GM19025 (cell line): ENCODE data around the gene FAM184B.

ENCODE experiments used
- ATAC-seq: cut with Tn5 transposase; IDR thresholded peaks from one replicate; pipeline ENCODE4 v1.9.1; 2021; ENCODE audit warnings: mild to moderate bottlenecking, low read depth, moderate library complexity; ENCODE audit not compliant: unreplicated experiment

FAM184B gene

DNA sequence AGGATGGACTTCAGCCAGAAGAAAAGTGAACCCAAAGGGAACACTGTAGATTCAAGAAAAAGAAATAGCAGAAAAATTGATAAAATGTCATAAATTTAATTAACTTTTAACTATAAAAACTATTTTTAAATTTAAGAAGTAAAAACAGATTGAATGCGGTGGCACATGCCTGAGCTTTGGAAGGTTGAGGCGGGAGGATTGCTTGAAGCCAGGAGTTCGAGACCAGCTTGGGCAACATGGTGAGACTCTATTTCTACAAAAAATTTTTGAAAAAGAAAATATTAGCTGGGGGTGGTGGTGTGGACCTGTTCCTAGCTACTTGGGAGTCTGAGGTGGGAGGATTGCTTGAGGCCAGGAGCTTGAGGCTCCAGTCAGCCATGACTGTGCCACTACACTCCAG, 3.0 kb downstream of the FAM184B start:
- no peak for ATAC-seq

DNA sequence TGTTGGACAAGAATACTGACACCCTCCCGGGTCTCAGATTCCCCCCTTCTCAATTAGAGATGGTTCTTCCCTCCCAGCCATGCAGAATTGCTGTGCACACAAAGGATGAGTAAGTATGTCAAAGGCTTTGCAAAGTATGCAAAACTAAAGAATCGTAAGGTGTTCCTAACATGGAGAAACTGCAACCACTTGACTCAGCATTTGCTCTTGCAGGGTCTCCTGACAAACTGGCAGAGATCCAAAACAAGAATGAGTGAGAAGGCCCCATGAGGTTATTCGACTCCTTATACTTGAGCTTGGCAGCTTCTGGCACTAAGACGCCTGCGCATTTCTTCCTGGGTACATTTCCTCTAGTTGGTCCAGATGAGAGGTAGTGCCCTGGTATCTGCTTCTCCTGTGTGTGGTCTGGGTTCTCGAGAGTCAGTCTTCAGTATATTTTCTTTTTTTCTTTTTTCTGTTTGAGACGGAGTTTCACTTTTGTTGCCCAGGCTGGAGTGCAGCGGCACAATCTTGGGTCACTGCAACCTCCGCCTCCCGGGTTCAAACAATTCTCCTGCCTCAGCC, 8.2 kb downstream of the FAM184B start:
- ATAC-seq, result no peak

DNA sequence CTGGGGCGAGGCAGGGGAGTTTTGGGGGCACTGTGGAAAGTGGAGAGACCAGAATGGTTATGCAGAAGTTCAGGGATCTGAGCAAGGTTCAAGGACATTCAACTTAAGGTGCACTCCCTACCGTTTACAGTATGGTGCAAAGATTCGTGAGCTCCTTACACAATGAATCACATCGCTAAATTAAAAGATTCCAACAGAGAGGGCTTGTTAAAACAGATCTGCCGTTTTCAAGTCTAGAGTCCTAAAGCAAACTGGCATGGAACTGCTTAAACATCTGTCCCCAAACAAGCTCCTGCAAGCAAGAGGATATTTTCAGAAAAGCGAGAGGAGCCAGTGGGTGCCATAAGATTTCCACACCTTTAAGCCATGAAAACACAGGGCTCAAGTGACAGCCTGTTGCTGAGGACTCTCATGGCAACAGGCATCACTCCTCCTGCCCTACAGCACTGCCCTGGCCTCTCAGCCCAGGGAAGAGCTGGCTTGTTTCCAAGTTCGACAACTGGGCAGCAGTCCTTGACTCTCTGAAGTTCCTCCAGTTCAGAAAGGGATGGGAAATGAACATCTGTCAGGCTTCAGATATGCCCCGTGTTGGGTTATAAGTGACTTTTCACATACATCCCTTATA, 10.0 kb downstream of the FAM184B start:
- ATAC-seq, result no peak

GRCh38 chr4:17770845-17771244, 10.6 kb downstream of the FAM184B start:
- no peak for ATAC-seq

DNA sequence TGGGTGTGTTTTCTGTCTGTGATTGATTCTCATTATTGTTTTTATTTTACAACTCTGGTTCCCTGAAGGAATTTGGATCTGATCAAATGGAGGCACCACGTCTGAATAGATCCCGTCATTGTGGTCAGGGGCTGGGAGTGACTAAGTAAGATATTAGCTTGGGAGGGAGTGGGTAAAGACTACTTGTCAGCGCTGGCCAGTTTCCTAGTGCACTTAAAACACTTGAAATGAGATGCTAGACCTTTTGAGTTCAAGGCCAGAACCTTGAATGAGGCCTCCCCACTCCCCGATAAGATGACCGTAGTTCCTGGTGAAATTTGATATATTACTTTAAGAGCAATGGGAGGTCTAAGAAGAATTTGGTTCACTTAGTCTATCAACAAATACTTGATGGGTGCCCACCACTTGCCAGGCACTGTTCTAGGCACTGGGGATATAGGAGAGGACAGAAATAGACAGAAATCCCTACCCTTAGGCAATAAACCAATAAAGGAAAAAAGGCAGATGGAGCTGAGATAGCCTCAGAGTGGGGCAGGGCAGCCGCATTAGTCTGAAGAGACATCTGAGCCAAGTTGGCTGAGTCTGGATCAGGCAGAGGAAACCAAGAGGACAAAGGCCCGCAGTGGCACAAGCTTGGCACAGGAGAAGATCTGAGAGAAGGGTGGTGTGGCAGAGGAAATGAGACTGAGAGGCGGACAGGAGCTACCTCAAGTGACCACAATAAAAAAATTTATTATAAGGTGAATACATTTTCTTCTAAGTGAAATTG, 11.8 kb downstream of the FAM184B start:
- ATAC-seq, result no peak

- no peak for ATAC-seq
These were observed 14.5 kb downstream of the FAM184B start for GRCh38 chr4:17766826-17767458.

GRCh38 chr4:17765514-17766286, 15.7 kb downstream of the FAM184B start:
- ATAC-seq, result no peak

DNA sequence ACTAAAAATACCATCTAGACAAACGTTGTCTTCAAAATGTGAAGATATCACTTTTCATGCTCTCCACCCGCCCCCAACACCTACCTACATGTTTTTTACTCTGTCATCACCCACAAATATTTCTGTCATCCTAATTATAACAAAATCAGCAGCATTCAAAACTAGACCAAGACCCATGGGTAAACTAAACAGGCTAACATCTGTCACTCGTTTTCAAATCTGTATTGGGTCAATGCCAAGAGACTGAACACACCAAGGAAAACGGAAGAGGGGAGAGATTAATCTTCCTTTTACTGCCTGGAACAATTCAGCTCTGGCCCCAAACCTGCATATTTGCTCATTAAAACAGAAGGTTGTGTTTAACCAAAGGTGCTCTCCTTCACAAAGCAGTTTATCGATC, 17.5 kb downstream of the FAM184B start:
- ATAC-seq, result no peak

DNA sequence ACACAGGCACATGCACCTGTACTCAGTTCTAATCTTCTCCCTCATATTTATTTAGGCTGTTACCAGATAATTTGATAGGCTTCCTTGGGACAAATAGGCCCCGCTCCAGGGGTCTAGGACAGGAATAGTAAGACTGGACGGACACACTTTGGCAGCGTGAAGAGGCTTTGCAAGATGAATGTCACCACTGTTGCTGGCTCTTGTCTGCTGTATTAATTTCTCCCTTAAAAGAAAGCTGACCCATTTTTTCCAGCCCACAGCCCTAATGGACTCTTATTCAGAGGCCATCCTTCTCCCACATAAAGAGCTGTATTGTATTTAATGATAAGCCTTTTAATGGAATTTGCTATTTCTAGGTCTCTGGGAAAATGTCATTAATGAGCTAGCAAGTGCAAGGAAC, 18.0 kb downstream of the FAM184B start:
- no peak for ATAC-seq

- no peak for ATAC-seq
These were observed 18.7 kb downstream of the FAM184B start for GRCh38 chr4:17762726-17763125.

DNA sequence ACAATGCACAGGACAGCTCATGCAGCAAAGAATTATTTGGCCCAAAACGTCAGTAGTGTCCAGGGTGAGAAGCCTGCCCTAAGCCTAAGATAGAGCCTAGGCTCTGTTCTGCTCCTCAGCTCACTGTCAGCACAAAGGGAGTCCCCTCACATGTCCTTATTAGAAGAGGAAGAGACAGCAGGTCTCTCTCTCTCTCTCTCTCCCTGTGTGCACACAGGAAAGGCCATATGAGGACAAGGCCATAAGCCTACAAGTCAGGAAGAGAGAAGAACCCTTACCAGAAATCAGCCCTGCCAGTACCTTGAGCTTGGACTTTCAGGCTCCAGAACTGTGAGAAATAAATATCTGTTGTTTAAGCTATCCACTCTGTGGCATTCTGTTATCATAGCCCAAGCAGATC, 20.4 kb downstream of the FAM184B start:
- ATAC-seq, result no peak

- ATAC-seq, result no peak
These were observed 20.8 kb downstream of the FAM184B start for GRCh38 chr4:17760626-17761025.

GRCh38 chr4:17758485-17758884, 22.9 kb downstream of the FAM184B start:
- no peak for ATAC-seq

DNA sequence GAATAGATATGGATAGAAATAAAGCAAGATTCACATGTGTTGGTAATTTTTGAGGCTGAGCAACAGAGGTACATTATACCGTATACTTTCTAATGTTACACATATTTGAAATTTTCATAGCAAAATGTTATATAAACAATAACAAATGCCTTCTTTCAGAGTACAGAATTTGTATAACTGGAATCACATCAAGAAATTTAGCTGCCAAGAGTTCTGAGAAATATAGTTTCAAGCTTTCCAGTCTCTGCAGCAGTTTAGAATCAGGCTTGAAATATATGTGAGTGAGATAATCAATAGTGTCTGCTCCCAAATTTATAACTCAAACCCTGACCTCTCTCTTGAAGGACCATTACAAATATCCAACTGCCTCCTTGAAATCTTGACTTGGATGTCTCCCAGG, 23.8 kb downstream of the FAM184B start:
- ATAC-seq, result no peak

DNA sequence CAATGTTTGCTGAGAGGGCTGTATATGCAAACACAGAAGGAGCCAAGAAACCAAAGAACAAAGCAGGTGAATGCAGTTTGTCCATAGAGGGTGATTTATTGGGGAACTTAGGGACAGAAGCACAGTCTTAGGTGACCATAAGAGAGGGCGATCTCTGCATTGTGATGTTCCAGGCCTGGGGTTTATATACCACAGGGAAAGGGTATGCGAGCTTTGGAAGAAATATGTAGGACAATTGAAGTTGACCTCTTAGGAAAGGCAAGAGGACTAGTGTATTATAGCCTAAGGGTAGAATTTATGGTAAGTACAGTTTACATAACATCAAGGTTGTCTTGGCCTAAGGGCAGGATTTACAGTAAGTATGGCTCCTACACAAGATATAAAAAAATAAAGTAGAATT, 27.8 kb downstream of the FAM184B start:
- ATAC-seq, result no peak

- no peak for ATAC-seq
These were observed 40.7 kb downstream of the FAM184B start for GRCh38 chr4:17740702-17741101.

DNA sequence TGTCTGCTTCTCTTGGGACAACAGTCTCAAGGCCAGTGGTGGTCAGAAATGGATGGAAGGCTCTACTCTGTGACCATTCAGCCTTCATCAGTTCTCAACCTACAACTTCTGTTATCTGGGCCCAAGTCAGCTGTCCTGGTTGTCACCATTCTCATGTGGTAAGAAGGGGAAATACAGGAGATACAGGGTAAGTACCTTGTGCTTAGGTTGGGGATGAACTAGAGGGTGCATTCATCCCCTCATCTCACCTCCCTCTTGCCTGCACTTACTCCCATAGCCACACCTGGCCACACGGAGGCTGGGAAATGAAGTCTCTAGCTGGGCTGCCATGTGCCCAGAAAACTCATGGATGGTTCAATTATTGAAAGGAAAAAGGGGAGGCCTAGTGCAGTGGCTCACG, 44.9 kb downstream of the FAM184B start:
- no peak for ATAC-seq

DNA sequence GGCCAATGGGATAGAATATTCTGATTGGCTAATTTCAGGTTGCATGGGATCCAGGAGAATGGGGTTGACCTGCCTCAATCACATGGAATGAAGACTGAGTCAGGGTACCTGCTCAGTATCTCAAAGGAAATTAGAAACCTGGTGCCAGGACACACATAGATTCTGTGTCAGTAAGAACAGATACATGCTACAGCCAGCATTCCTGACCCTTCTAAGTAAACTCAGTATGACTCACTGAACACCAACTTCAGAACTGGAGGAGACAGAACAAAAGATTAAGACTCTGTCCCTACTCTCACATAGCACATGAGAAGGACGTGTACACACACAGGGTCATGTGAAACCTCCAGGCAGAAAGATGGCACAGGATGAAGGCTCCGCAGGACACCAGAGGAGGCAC, 54.5 kb downstream of the FAM184B start:
- ATAC-seq, result no peak

DNA sequence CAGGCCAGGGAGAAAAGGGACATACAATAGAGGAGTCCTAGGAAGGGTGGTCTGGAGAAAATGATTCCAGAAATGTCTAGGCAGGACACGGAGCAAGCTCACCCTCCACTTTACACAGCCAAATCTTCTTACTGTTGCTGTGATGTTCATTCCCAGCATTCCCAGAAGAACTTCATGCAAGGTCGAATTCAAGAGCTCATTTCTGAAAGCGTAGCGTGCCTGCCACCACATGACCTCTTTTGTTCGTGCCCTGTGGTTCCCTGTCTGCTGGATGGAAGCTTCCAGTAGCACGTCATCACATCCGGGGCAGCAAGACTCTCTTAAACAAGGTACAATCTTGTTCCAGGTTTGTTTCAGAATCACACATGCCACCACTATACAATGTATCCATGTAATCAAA, 57.8 kb downstream of the FAM184B start:
- ATAC-seq, result no peak

GRCh38 chr4:17722356-17722700, 59.1 kb downstream of the FAM184B start:
- ATAC-seq, result no peak
